ENCODE results near the gene TBXA2R. TPM values are rescaled to one million over a fixed set of nuclear protein-coding genes. Genes with fewer than 3 reads are reported as not detected.

The TBXA2R gene
- total RNA-seq, 4 donors from 2014 or later = 0.32 to 0.85 (median 0.41) TPM

DNA sequence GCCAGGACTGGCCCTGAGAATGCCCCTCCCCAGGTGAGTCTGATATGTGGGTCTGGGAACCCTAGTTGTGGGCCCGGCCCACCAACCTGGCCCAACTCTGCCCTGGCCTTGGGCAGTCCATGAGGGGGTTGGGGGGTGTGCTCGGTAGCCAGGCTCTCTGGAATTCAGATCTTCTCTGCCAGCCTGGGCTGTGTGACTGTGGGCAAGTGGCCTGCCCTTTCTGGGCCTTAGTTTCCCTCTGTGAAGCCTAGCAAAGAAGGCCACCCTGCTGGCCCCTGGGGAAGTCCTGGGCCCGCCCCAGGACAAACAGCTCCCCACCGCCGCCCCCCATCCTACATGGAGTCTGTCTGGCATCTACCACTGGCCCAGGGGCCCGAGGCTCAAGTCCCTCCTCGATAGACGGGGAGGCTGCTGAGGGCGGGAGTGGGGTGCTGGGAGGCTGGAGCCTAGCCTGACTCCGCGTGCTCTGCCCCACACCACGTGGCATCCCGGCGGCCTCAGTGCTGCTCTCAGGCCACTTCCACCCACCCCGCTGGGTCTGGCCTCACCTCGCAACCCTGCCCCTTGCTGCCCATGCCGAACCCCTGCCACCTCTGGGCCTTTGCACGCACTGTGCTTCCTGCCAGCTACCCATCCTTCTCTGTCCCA lies 8.3 kb upstream of the TBXA2R start:
- no peak for TF ChIP-seq POLR2A (IDR thresholded peaks at IDR 0.05)
- no peak for TF ChIP-seq EP300 (IDR thresholded peaks at IDR 0.05)
- TF ChIP-seq, protein P1, sequence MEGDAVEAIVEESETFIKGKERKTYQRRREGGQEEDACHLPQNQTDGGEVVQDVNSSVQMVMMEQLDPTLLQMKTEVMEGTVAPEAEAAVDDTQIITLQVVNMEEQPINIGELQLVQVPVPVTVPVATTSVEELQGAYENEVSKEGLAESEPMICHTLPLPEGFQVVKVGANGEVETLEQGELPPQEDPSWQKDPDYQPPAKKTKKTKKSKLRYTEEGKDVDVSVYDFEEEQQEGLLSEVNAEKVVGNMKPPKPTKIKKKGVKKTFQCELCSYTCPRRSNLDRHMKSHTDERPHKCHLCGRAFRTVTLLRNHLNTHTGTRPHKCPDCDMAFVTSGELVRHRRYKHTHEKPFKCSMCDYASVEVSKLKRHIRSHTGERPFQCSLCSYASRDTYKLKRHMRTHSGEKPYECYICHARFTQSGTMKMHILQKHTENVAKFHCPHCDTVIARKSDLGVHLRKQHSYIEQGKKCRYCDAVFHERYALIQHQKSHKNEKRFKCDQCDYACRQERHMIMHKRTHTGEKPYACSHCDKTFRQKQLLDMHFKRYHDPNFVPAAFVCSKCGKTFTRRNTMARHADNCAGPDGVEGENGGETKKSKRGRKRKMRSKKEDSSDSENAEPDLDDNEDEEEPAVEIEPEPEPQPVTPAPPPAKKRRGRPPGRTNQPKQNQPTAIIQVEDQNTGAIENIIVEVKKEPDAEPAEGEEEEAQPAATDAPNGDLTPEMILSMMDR (IDR thresholded peaks at IDR 0.05) = no peak
- TF ChIP-seq POLR2AphosphoS5 (IDR thresholded peaks at IDR 0.05) = no peak
- no peak for DNase-seq (ENCODE audit: low spot score in 2 of 2)
- H3K27me3 ChIP-seq = no peaks in the 10 kb centered on the region
- H3K4me3 ChIP-seq = no peak overlapping the region
- H3K4me1 ChIP-seq = peaks cover 16% of the 10 kb centered on the region
- H3K36me3 ChIP-seq = peaks cover 84% of the 10 kb centered on the region
- WGBS = 91% methylated on average over 11 of the region's 18 CpGs
- H3K9me3 ChIP-seq = no peaks in the 10 kb centered on the region
- no peak overlapping the region for H3K27ac ChIP-seq

DNA sequence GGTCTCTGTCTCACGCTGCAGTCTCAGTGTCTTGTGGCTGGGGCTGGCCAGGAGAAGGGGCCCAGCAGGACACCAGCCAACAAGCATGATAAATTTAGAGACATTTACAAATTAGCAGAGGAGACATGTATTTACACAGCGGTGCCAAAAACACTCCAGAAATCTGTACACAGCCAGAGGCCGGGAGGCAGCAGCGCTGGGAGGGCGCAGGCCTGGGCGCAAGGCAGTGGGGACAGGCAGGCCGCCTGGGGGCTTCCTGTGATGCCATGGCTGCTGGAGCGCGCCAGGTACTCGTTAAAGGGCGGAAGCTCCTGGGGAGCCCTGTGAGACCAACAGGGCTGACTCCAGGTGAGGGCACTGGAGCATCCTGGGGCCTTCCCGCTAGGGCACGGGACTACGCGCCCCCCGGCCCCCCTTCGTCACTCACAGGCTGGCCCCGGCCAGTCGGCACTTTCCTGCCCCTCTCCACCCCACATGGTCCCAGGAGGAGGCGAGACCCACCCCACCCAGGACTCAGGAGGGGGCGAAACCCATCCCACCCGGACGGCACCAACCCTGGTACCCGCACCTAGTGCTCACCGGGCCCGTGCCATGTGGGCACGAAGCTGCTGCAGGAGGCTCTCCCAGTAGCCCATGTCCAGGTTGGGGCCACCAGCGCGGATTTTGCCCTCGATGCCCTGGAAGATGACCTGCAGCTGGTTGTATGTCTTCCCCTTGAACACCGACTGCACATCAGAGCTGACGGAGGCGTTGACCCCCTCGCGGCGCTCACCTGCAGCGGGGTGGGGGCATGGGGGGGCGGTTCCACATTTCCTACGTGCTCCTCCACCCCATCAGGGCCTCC lies 7.4 kb upstream of the TBXA2R start:
- no peak overlapping the region for H3K27ac ChIP-seq
- TF ChIP-seq EP300 (IDR thresholded peaks at IDR 0.05) (no peak), POLR2AphosphoS5 (IDR thresholded peaks at IDR 0.05) (no peak), POLR2A (IDR thresholded peaks at IDR 0.05) (no peak)
- TF ChIP-seq, protein P1 (IDR thresholded peaks at IDR 0.05) = no peak
- DNase-seq (ENCODE audit: low spot score in 2 of 2) = no peak
- no peaks in the 10 kb centered on the region for H3K9me3 ChIP-seq
- H3K27me3 ChIP-seq = no peaks in the 10 kb centered on the region
- WGBS = 89% methylated on average over 13 of the region's 39 CpGs
- H3K36me3 ChIP-seq = peaks cover 76% of the 10 kb centered on the region
- peaks cover 18% of the 10 kb centered on the region for H3K4me1 ChIP-seq
- no peak overlapping the region for H3K4me3 ChIP-seq

DNA sequence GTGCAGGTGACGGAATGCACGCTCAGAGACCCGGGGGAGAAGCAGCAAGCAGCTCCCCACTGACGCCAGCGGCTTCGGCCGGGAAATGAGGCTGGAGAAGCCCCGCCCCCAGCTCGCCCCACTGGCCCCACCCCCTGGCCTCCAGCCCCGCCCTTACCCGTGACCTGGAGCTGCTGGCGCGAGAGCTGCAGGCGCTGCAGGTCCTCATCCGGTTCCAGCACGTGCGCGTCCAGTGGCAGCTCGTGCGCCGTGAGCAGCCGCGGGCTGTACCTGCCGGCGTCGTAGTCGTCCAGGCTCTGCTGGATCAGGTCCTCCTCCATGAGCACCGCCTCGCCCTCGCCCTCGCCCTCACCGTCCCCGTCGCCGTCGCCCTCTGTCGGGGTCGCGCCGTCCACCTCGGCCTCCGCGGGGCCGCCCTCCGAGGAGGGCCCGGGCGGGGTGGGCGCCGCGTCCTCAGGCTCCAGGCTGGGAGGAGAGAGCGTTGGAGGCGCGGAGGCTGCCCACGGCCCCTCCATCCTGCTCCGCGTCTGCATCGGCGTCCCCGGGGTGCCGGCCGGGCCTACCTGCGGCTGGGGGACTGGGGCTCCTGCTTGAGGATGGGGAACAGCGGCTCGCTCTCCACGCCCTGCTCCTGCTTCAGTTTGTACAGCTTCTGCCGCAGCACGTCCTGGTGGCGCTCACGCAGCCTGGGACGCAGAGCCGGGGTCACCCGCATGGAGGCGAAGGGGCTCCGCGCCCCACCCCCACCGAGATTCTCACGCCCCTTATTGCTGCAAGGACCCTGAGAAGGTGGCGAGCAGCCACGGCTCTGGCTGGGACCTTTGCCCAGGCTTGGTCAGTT lies 6.4 kb upstream of the TBXA2R start:
- peaks cover 20% of the 10 kb centered on the region for H3K4me1 ChIP-seq
- 94% methylated on average over 40 of the region's 79 CpGs for WGBS
- DNase-seq (ENCODE audit: low spot score in 2 of 2) = no peak
- no peaks in the 10 kb centered on the region for H3K9me3 ChIP-seq
- no peak overlapping the region for H3K27ac ChIP-seq
- no peaks in the 10 kb centered on the region for H3K27me3 ChIP-seq
- no peak for TF ChIP-seq POLR2A (IDR thresholded peaks at IDR 0.05)
- TF ChIP-seq EP300 (IDR thresholded peaks at IDR 0.05) = no peak
- TF ChIP-seq, protein P1 (IDR thresholded peaks at IDR 0.05) = no peak
- no peak for TF ChIP-seq POLR2AphosphoS5 (IDR thresholded peaks at IDR 0.05)
- H3K36me3 ChIP-seq = peaks cover 72% of the 10 kb centered on the region
- no peak overlapping the region for H3K4me3 ChIP-seq

DNA sequence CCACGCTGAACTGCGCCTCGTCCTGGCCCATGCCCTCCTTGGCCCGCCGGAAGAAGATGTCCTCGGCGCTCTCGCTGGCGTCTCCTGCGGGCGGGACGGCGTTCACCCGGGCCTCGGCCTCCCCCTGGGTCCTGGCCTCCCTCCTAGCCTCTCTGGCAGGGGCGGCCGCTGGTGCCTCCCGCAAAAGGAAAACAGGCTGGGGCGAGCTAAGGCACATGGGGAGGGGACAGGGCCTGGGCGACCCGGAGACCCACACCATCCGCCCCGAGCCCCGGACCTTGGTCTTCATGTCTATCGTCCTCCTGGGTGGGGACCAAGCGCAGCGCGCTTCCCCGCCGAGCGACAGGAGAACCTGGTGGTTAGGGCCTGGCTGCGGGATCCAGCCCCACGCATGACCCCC lies 5.7 kb upstream of the TBXA2R start:
- H3K27ac ChIP-seq = no peak overlapping the region
- TF ChIP-seq, protein P1 (IDR thresholded peaks at IDR 0.05) = no peak
- TF ChIP-seq EP300 (IDR thresholded peaks at IDR 0.05) (no peak), POLR2AphosphoS5 (IDR thresholded peaks at IDR 0.05) (no peak), POLR2A (IDR thresholded peaks at IDR 0.05) (no peak)
- H3K4me1 ChIP-seq = peaks cover 23% of the 10 kb centered on the region
- H3K4me3 ChIP-seq = no peak overlapping the region
- H3K9me3 ChIP-seq = no peaks in the 10 kb centered on the region
- peaks cover 69% of the 10 kb centered on the region for H3K36me3 ChIP-seq
- 97% methylated on average over 21 of the region's 33 CpGs for whole genome bisulfite sequencing
- DNase-seq (ENCODE audit: low spot score in 2 of 2) = no peak
- H3K27me3 ChIP-seq = no peaks in the 10 kb centered on the region

All from suprapubic skin (tissue), 4 donors.